Measurements from ENCODE around the gene POLE3. TPM values are rescaled to one million over a fixed set of nuclear protein-coding genes. Genes with fewer than 3 reads are reported as not detected.
A peak's percentile ranks its signal among the peaks of the same experiment; 100 is the strongest.

POLE3 gene
- total and polyA plus RNA-seq, 2 donors (not counting 3 experiments of a cell fraction or from before 2014, with no cell fraction given): 53.8 to 68.6 TPM

DNA sequence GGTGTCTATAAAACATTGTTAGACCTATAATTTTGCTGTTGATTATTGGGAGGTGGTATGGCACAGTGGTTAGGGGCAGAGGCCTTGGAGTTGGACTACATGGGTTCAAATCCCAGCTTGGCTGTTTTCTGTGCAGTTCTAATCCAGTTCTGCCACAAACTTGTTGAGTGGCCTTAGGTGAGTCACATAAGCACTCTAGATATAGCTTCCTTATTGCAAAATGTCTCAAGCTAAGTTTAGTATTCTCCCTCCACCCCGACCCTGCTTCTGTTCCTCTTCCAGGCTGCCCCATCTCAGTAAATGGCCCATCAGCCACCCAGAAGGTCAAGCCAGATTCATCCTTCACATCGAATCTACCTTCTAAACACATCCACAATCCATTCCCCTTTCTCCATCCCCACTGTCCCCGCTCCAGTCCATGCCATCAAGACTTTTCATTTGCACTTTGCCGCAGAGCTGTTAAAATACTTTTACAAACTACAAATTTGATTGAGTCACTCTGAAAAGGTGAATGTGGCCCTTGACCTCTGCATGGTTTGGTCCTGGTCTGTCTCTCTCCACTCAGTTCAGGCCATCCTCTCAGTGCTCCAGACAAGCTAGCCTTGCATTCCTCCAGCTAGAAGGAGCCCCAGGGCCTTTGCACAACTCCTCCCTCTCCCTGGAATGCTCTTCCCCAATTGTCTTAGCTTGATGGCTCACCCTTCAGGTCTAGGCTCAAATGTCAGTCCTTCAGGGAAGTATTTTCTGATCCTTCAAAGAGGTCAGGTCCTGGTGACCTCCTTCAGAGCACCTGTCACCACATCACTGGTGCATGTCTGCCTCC lies 23.7 kb downstream of the POLE3 start:
- Histone ChIP-seq H3K4me2 (ENCODE audit: insufficient read depth, low read length) (no peak overlapping the region), H3K9me3 (replicated peaks; ENCODE audit: control insufficient read depth, insufficient read depth, low read length) (no peaks in the 10 kb centered on the region), H3K27me3 (ENCODE audit: control insufficient read depth in 2 of 2, insufficient read depth in 2 of 2, low read length in 2 of 2) (no peaks in the 10 kb centered on the region), H3K36me3 (ENCODE audit: control insufficient read depth in 2 of 2, extremely low read depth in 1 of 2, insufficient read depth in 2 of 2, low read length in 2 of 2) (peaks cover 2 to 11% of the 10 kb centered on the region in 2 experiments), H4K20me1 (replicated peaks; ENCODE audit: control insufficient read depth, extremely low read depth, insufficient read depth, low read length) (no peaks in the 10 kb centered on the region), H3K9me1 (replicated peaks; ENCODE audit: control insufficient read depth, extremely low read depth, insufficient read depth, low read length) (no peaks in the 10 kb centered on the region), H3K9ac (replicated peaks; ENCODE audit: extremely low read depth, insufficient read depth, low read length) (no peak overlapping the region), H3K79me2 (ENCODE audit: control insufficient read depth, insufficient read depth, low read length) (no peaks in the 10 kb centered on the region), H3K4me3 (replicated peaks in 1 of 3; ENCODE audit: insufficient read depth in 1 of 3, low read depth in 1 of 3, low read length in 3 of 3) (no peak overlapping the region), H3K27ac (ENCODE audit: insufficient read depth, low read depth, low read length) (no peak overlapping the region), H2AFZ (ENCODE audit: low read depth, low read length) (no peak overlapping the region), H3K4me1 (ENCODE audit: control insufficient read depth, extremely low read depth, insufficient read depth, low read length) (no peaks in the 10 kb centered on the region)
- POLR2A ChIA-PET: no interaction called here
- intact Hi-C loops (cut with micrococcal nuclease): no loop called here
- TSS peak; percentile 58 for BruUV-seq (replicated peaks)
- TF ChIP-seq FOS (IDR thresholded peaks at IDR 0.05; ENCODE audit: borderline replicate concordance, insufficient read depth, low read length) (no peak), POLR2AphosphoS5 (IDR thresholded peaks at IDR 0.05; ENCODE audit: insufficient read depth, low read depth, low read length) (no peak), MYC (IDR thresholded peaks at IDR 0.05; ENCODE audit: low read depth, low read length) (no peak), EZH2 (IDR thresholded peaks at IDR 0.05; ENCODE audit: borderline replicate concordance, low read depth, low read length, severe bottlenecking) (no peak), POLR2A (IDR thresholded peaks at IDR 0.05; ENCODE audit: low read depth, low read length) (no peak), GATA2 (IDR thresholded peaks at IDR 0.05; ENCODE audit: insufficient read depth, insufficient read length, low read depth, low read length) (no peak), JUN (IDR thresholded peaks at IDR 0.05; ENCODE audit: borderline replicate concordance, insufficient read depth, insufficient read length, low read depth) (no peak)
- TF ChIP-seq, protein P1, sequence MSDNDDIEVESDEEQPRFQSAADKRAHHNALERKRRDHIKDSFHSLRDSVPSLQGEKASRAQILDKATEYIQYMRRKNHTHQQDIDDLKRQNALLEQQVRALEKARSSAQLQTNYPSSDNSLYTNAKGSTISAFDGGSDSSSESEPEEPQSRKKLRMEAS (IDR thresholded peaks at IDR 0.05; ENCODE audit: insufficient read depth, insufficient read length): no peak
- TF ChIP-seq, protein P2, sequence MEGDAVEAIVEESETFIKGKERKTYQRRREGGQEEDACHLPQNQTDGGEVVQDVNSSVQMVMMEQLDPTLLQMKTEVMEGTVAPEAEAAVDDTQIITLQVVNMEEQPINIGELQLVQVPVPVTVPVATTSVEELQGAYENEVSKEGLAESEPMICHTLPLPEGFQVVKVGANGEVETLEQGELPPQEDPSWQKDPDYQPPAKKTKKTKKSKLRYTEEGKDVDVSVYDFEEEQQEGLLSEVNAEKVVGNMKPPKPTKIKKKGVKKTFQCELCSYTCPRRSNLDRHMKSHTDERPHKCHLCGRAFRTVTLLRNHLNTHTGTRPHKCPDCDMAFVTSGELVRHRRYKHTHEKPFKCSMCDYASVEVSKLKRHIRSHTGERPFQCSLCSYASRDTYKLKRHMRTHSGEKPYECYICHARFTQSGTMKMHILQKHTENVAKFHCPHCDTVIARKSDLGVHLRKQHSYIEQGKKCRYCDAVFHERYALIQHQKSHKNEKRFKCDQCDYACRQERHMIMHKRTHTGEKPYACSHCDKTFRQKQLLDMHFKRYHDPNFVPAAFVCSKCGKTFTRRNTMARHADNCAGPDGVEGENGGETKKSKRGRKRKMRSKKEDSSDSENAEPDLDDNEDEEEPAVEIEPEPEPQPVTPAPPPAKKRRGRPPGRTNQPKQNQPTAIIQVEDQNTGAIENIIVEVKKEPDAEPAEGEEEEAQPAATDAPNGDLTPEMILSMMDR (IDR thresholded peaks at IDR 0.05; ENCODE audit: extremely low read depth in 1 of 2, insufficient read depth in 1 of 2, low read depth in 1 of 2, low read length in 2 of 2): no peak
- DNase-seq (ENCODE audit: low read depth, low spot score): no peak
- dilution Hi-C loops (cut with MboI; ENCODE audit: extremely low pct_ligation_motif_present, low sequenced_read_pairs): no loop called here
- CTCF ChIA-PET: no interaction called here
- no peak for FAIRE-seq
